Endothelial cell (in vitro differentiated cells): Measurements from ENCODE around the gene CCDC24. TPM values are rescaled to one million over a fixed set of nuclear protein-coding genes. Genes with fewer than 3 reads are reported as not detected.

Source experiments
- DNase-seq: peaks from one replicate; pipeline ENCODE4 v3.0.0; 2021; ENCODE audit warnings: low spot score
- H3K27ac Mint-ChIP-seq: one replicate; pipeline ENCODE4 v1.8.0; 2021; ENCODE audit warnings: mixed read lengths, inconsistent platforms; ENCODE audit not compliant: unreplicated experiment
- H3K27me3 Mint-ChIP-seq: one replicate; pipeline ENCODE4 v1.8.0; 2021; ENCODE audit warnings: mild to moderate bottlenecking, moderate library complexity, mixed read lengths, inconsistent platforms; ENCODE audit not compliant: unreplicated experiment
- H3K36me3 Mint-ChIP-seq: one replicate; pipeline ENCODE4 v1.8.0; 2021; ENCODE audit warnings: mild to moderate bottlenecking, low read depth, mixed read lengths, inconsistent platforms; ENCODE audit not compliant: unreplicated experiment
- H3K4me1 Mint-ChIP-seq: one replicate; pipeline ENCODE4 v1.8.0; 2021; ENCODE audit warnings: mild to moderate bottlenecking, mixed read lengths, inconsistent platforms; ENCODE audit not compliant: unreplicated experiment
- H3K4me3 Mint-ChIP-seq: one replicate; pipeline ENCODE4 v1.8.0; 2021; ENCODE audit warnings: mild to moderate bottlenecking, mixed read lengths, inconsistent platforms; ENCODE audit not compliant: unreplicated experiment
- H3K9me3 Mint-ChIP-seq: one replicate; pipeline ENCODE4 v1.8.0; 2021; ENCODE audit warnings: mixed read lengths, inconsistent platforms; ENCODE audit not compliant: unreplicated experiment
- CTCF ChIP-seq: fragments of 200-600 bp; sonication (generic); IDR thresholded peaks from one replicate; pipeline ENCODE4 v1.5.0; 2021; ENCODE audit warnings: antibody characterized with exemption; ENCODE audit not compliant: unreplicated experiment
- total RNA-seq: library from RNA; stranded (reverse); fragmentation: NEBNext Ultra II Directional; extraction: Animal tissue kit (Norgen Biotek cat#: 25700); gene quantifications from one replicate; pipeline ENCODE4 v1.2.1, GENCODE V29; 2021; ENCODE audit not compliant: unreplicated experiment

The CCDC24 gene
- total RNA-seq, 1 donor from 2014 or later: 4.2 TPM

DNA sequence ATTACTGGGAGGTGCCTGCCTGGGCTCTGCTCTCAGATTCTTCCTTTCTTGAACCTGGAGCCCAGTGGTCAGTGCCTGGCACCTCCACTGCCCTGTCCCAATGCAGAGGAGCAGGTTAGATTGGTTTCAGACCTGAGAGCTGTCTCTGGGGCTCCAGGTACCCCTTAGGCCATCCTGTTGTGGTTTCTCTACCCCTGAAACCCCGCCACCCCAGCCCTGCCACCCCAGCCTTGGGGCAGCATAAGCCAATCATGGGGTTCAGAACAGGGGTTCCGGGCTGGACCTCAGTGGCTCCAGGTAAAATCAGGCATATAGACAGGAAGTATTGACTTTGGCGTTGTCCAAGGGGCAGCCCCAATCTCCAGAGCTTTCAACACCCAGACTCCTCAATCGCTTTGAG is 43.0 kb downstream of the CCDC24 start:
- no peak for TF ChIP-seq CTCF
- no peaks in the 10 kb centered on the region for H3K9me3 Mint-ChIP-seq
- H3K27ac Mint-ChIP-seq: no peak overlapping the region
- peaks cover 8% of the 10 kb centered on the region for H3K4me1 Mint-ChIP-seq
- no peak for DNase-seq
- no peaks in the 10 kb centered on the region for H3K36me3 Mint-ChIP-seq
- H3K4me3 Mint-ChIP-seq: no peak overlapping the region
- peaks cover 12% of the 10 kb centered on the region for H3K27me3 Mint-ChIP-seq

- no peaks in the 10 kb centered on the region for H3K36me3 Mint-ChIP-seq
- H3K27me3 Mint-ChIP-seq: peaks cover 11% of the 10 kb centered on the region
- no peak for DNase-seq
- no peak overlapping the region for H3K4me3 Mint-ChIP-seq
- H3K4me1 Mint-ChIP-seq: peaks cover 4% of the 10 kb centered on the region
- no peaks in the 10 kb centered on the region for H3K9me3 Mint-ChIP-seq
- no peak for TF ChIP-seq CTCF
- H3K27ac Mint-ChIP-seq: no peak overlapping the region
Measured at GRCh38 chr1:44034976-44035716, 43.7 kb downstream of the CCDC24 start.

GRCh38 chr1:44035726-44036408 is 44.5 kb downstream of the CCDC24 start:
- DNase-seq: no peak
- no peak overlapping the region for H3K27ac Mint-ChIP-seq
- no peaks in the 10 kb centered on the region for H3K9me3 Mint-ChIP-seq
- H3K36me3 Mint-ChIP-seq: no peaks in the 10 kb centered on the region
- TF ChIP-seq CTCF: no peak
- peaks cover 4% of the 10 kb centered on the region for H3K4me1 Mint-ChIP-seq
- H3K4me3 Mint-ChIP-seq: no peak overlapping the region
- peaks cover 11% of the 10 kb centered on the region for H3K27me3 Mint-ChIP-seq

DNA sequence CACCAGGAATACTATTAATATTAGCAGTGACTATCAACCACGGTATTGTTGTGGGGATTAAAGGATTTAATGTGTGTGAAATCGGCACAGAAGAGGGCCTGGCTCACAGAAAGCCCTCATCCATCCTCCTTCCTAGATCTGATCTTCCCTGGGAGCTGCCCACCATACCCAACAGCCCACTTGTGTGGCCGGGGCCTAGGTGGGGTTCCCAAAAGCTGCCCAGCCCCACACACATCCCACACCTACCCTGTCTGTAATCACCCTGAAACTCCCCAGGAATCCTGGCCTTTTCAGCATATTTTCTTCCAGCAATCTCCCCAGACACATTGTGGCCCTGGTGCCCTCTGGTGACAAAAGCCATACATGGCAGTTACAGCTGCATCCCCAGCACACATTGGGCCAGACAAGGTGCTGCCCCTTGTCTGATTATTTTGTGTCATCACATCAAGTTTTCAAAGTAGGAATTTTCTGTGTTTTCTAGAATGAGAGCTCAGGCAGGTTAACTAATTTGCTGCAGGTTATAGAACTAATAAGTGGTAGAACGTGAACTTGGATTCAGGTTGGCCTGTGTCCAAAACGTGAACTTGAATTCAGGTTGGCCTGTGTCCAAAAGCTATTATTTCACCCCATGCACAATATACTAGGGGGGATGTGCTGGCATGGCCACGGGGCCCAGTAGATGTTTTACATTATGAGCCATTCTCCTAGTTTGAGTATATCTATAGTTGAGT is 45.2 kb downstream of the CCDC24 start:
- Mint-ChIP-seq H3K36me3 (no peaks in the 10 kb centered on the region), H3K9me3 (no peaks in the 10 kb centered on the region), H3K27me3 (peaks cover 11% of the 10 kb centered on the region), H3K4me1 (peaks cover 4% of the 10 kb centered on the region), H3K27ac (no peak overlapping the region), H3K4me3 (no peak overlapping the region)
- TF ChIP-seq CTCF: peak; percentile 66
- DNase-seq: peak; percentile 74
